ENCODE results near the gene ABT1.

The ABT1 gene

DNA sequence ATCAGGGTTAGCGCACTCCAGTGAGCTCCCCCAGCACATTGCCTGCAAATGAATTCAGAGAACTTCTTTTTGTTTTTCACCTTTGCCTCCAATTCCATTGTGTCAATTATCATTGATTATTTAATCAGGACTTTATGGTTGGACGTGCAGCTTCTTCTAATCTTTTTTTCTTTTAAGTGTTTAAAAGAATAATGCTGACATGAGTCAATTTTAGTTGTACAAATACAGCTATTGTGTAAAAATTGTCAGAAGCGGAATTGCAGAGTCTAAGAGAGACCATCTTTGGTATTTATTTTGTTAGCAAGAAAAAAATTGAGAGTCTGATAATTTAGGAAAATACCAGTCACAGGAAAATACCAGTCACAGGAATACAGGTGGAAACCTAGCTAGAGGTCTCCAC is 5.5 kb downstream of the ABT1 start:
- Histone ChIP-seq H3K36me3 (ENCODE audit: control insufficient read depth, insufficient read depth, low read length) (peaks cover 8% of the 10 kb centered on the region), H3K9me3 (ENCODE audit: control insufficient read depth, low read length) (no peaks in the 10 kb centered on the region)

DNA sequence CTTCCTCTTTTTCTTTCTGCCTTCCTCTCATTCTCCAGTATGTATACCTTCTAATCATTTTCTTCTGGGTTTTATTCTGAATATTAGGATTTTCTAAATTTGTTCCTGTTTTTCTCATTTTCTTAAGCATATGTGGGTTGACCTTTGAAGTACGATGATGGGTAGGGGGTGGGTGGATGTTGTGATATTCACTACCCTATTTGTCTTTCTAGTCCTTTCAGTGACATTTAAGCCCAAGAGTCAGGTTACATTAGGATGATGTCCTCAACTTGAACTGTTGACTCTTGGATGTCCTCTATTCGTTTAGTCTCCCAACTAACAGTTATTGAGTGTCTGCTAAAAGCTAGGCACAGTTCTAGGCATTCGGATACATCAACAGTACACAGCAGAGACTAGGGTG is 7.3 kb downstream of the ABT1 start:
- Histone ChIP-seq H3K4me3 (ENCODE audit: insufficient read depth, low read depth, low read length) (no peak overlapping the region), H3K36me3 (ENCODE audit: control insufficient read depth, insufficient read depth, low read length) (no peaks in the 10 kb centered on the region), H3K9me3 (ENCODE audit: control insufficient read depth, low read length) (no peaks in the 10 kb centered on the region), H3K4me1 (ENCODE audit: control insufficient read depth, insufficient read depth, low read length) (no peaks in the 10 kb centered on the region), H3K27me3 (ENCODE audit: control insufficient read depth, insufficient read depth, low read length, poor library complexity, severe bottlenecking) (peaks cover 1% of the 10 kb centered on the region), H3K27ac (ENCODE audit: insufficient read depth, low read depth, low read length, poor library complexity, severe bottlenecking) (no peak overlapping the region)
- WGBS, 2 experiments: 68 to 69% methylated on average over 1 to 3 of the region's 3 CpGs

More for the DNA sequence above, 5.5 kb downstream of the ABT1 start:
- 92 to 97% methylated on average over 3 of the region's 3 CpGs for WGBS, 2 experiments
- no peaks in the 10 kb centered on the region for H3K27me3 ChIP-seq (ENCODE audit: control insufficient read depth, insufficient read depth, low read length, poor library complexity, severe bottlenecking)
- H3K4me1 ChIP-seq (ENCODE audit: control insufficient read depth, insufficient read depth, low read length): no peaks in the 10 kb centered on the region
- H3K27ac ChIP-seq (ENCODE audit: insufficient read depth, low read depth, low read length, poor library complexity, severe bottlenecking): no peak overlapping the region
- H3K4me3 ChIP-seq (ENCODE audit: insufficient read depth, low read depth, low read length): no peak overlapping the region

DNA sequence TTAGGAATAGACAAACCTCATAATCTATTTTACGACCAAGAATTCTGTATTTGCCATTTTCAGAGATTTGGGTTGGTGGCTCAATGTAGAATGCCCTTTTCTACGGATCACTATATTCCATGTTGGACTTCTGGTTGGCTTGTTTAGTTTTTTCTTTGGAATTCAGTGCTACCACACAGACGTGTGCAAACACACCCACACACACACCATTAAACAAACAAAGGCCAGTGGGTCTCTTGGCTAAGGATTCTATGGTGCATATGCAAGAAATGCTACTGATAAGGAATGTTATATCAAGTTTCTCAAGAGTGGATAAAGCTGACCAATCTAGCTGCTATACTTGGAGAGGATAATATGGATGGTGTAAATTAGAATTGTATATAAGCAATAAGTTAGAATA is 8.0 kb downstream of the ABT1 start:
- Histone ChIP-seq H3K36me3 (ENCODE audit: control insufficient read depth, insufficient read depth, low read length) (no peaks in the 10 kb centered on the region), H3K27me3 (ENCODE audit: control insufficient read depth, insufficient read depth, low read length, poor library complexity, severe bottlenecking) (peaks cover 9% of the 10 kb centered on the region), H3K9me3 (ENCODE audit: control insufficient read depth, low read length) (no peaks in the 10 kb centered on the region), H3K4me3 (ENCODE audit: insufficient read depth, low read depth, low read length) (no peak overlapping the region), H3K4me1 (ENCODE audit: control insufficient read depth, insufficient read depth, low read length) (no peaks in the 10 kb centered on the region), H3K27ac (ENCODE audit: insufficient read depth, low read depth, low read length, poor library complexity, severe bottlenecking) (no peak overlapping the region)
- WGBS, 2 experiments: 71 to 94% methylated on average over 2 to 3 of the region's 3 CpGs

DNA sequence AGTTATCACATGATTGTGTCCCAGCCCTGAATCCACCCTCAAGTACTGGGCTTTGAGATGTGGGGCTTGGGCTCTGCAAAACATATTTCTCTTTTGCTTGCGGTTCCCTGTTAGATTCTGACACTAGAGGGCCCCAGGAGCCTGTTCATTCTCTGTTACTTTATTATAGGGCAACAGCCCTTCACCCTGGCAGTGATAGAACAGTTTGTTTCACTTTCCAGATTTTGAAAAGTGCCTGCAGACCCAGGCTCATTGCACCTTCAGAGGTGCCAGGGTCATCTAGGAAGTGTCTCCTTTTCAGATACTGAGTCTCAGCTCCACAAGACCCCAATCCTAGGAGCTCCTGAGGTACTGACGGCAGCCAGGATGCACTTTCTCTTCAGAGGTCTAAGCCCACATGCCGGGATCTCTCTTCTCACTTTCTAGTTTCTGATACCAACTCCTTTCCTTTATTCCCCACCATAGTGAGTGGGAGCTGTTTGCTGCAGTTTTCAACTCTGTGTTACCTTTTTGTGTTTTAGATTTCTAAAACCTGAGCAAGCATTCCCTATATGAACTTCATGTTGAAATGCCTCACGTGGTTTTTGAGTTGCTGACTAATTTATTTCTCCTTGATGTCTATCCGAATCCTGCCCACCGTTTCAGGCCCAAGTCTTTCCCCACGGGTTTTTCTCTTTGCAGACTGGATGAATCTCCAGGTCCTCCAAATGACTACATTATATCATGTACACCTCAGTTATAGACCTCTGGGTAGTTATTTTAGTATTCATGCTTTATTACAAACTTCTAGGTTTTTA is 10.9 kb downstream of the ABT1 start:
- WGBS, 2 experiments: 51 to 60% methylated on average over 7 of the region's 7 CpGs
- Histone ChIP-seq H3K36me3 (ENCODE audit: control insufficient read depth, insufficient read depth, low read length) (no peaks in the 10 kb centered on the region), H3K27ac (ENCODE audit: insufficient read depth, low read depth, low read length, poor library complexity, severe bottlenecking) (no peak overlapping the region), H3K4me3 (ENCODE audit: insufficient read depth, low read depth, low read length) (no peak overlapping the region), H3K9me3 (ENCODE audit: control insufficient read depth, low read length) (no peaks in the 10 kb centered on the region), H3K4me1 (ENCODE audit: control insufficient read depth, insufficient read depth, low read length) (no peaks in the 10 kb centered on the region), H3K27me3 (ENCODE audit: control insufficient read depth, insufficient read depth, low read length, poor library complexity, severe bottlenecking) (peaks cover 36% of the 10 kb centered on the region)

DNA sequence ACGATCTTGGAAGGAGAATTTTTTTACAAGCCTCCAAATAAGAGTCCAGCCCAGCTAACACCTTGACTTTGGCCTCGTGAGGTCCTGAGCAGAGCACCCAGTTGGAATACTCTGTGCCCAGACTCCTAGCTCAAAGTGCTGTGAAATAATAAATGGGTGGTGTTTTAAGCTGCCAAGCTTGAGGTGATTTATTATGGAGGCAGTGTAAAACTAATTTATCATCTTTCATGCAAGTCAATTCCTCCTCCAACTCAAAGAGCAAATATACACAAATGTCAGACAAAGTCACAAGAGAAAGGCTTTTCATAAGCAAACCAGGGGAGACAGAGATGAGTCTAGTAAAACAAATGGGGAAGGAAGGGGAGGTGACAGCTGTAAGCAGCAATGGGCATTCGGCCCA is 12.7 kb downstream of the ABT1 start:
- Histone ChIP-seq H3K4me3 (ENCODE audit: insufficient read depth, low read depth, low read length) (no peak overlapping the region), H3K9me3 (ENCODE audit: control insufficient read depth, low read length) (no peaks in the 10 kb centered on the region), H3K36me3 (ENCODE audit: control insufficient read depth, insufficient read depth, low read length) (no peaks in the 10 kb centered on the region), H3K27me3 (ENCODE audit: control insufficient read depth, insufficient read depth, low read length, poor library complexity, severe bottlenecking) (peaks cover 55% of the 10 kb centered on the region), H3K27ac (ENCODE audit: insufficient read depth, low read depth, low read length, poor library complexity, severe bottlenecking) (no peak overlapping the region), H3K4me1 (ENCODE audit: control insufficient read depth, insufficient read depth, low read length) (no peaks in the 10 kb centered on the region)
- WGBS, 2 experiments: 86% methylated on average over 3 of the region's 3 CpGs

DNA sequence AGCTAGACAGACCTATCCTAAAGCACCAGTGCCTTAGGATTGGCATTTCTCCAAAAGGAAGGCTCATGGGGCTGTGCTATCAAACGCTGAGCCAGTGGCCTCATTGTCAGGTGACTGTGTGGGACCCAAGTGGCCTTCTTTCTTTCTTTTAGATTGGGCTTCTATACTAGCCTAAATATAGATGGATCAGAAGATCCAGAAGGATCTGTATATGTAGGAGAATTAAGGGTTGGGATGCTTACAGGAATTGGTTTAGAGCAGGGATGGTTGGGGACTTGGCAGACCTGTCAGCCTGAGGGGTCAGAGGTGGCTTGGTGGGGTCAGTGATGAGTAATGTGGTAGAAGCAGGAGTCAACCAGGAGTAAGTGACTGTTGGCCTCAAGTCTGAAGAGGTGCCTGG is 14.8 kb downstream of the ABT1 start:
- H3K4me3 ChIP-seq (ENCODE audit: insufficient read depth, low read depth, low read length): no peak overlapping the region
- peaks cover 5% of the 10 kb centered on the region for H3K4me1 ChIP-seq (ENCODE audit: control insufficient read depth, insufficient read depth, low read length)
- H3K27ac ChIP-seq (ENCODE audit: insufficient read depth, low read depth, low read length, poor library complexity, severe bottlenecking): no peak overlapping the region
- H3K27me3 ChIP-seq (ENCODE audit: control insufficient read depth, insufficient read depth, low read length, poor library complexity, severe bottlenecking): peaks cover 69% of the 10 kb centered on the region
- H3K36me3 ChIP-seq (ENCODE audit: control insufficient read depth, insufficient read depth, low read length): no peaks in the 10 kb centered on the region
- WGBS, 2 experiments: 73 to 76% methylated on average over 1 of the region's 1 CpG
- H3K9me3 ChIP-seq (ENCODE audit: control insufficient read depth, low read length): no peaks in the 10 kb centered on the region

DNA sequence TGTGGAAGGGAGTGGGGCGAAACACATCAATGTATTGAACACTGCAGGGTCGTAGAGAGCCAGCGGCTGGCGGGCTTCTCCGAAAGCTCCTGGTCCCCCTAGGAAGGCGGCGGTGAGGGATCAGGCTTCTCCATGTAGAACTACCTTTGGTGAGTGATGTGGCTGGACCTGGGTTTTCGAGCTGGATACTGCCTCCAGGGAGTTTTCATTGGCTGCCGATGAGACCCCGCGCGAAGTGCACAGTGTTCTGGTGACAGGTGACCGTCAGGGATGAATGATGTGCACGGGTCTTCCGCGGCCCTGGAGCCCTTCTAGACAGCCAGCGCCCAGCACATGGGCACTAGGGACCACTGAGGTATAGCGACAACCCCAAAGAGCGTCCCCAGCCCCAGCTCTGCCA is 16.4 kb downstream of the ABT1 start:
- Histone ChIP-seq H3K4me1 (ENCODE audit: control insufficient read depth, insufficient read depth, low read length) (peaks cover 5% of the 10 kb centered on the region), H3K27me3 (ENCODE audit: control insufficient read depth, insufficient read depth, low read length, poor library complexity, severe bottlenecking) (peaks cover 69% of the 10 kb centered on the region), H3K27ac (ENCODE audit: insufficient read depth, low read depth, low read length, poor library complexity, severe bottlenecking) (no peak overlapping the region), H3K36me3 (ENCODE audit: control insufficient read depth, insufficient read depth, low read length) (no peaks in the 10 kb centered on the region), H3K9me3 (ENCODE audit: control insufficient read depth, low read length) (no peaks in the 10 kb centered on the region), H3K4me3 (ENCODE audit: insufficient read depth, low read depth, low read length) (no peak overlapping the region)
- WGBS, 2 experiments: 44 to 45% methylated on average over 19 of the region's 19 CpGs

DNA sequence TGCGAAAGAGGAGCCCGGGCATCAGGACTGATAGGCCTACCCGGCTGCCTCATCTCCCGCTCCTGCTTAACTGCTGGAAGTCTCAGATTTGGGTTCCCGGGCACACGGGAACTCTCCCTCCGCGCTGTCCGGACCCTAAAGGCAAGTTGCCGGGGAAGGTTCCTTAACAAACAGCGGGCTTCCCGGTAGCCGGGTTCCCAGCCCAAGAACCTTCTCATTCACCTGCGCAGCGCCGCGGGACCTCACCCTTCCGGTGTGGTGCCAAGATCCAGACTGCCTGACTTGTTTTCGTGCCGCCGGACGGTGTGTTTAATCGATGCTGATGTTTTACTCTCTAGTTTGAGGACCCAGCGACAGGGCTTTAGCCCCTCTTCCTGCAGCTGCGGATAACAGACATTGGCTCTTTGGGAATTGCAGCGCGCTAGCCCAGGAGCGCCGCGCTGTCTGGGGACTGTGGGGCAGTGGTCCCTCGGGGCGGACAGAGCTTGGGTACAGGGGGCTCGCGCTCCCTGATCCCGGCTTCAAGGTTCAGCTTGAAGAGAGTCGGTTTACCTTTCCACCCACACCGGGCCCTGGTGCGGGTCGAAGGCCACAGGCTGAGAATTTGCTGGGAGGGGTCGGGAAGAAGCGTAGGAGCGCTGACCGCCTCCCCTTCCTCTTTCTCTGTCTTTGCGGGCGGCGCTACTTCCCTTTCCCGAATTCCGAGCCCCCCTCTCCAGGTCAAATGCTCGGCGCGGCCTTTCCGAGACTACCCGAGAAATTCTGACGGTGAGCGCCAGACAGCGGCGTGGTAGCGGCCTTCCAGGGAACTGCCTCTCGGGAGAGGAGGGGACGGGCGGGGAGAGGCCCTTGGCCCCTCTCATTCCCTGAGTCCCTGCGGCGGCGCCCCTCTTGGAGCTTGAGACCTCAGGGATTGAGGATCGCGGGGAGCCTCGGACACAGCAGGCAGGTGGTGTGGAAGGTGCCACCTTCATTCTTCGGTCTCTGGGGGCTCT is 17.2 kb downstream of the ABT1 start:
- H3K27me3 ChIP-seq (ENCODE audit: control insufficient read depth, insufficient read depth, low read length, poor library complexity, severe bottlenecking): peaks cover 68% of the 10 kb centered on the region
- peak overlapping the region; percentile 48 for H3K4me3 ChIP-seq (ENCODE audit: insufficient read depth, low read depth, low read length)
- 1% methylated on average over 68 of the region's 68 CpGs for WGBS, 2 experiments
- no peak overlapping the region for H3K27ac ChIP-seq (ENCODE audit: insufficient read depth, low read depth, low read length, poor library complexity, severe bottlenecking)
- no peaks in the 10 kb centered on the region for H3K36me3 ChIP-seq (ENCODE audit: control insufficient read depth, insufficient read depth, low read length)
- H3K9me3 ChIP-seq (ENCODE audit: control insufficient read depth, low read length): no peaks in the 10 kb centered on the region
- peaks cover 5% of the 10 kb centered on the region for H3K4me1 ChIP-seq (ENCODE audit: control insufficient read depth, insufficient read depth, low read length)

DNA sequence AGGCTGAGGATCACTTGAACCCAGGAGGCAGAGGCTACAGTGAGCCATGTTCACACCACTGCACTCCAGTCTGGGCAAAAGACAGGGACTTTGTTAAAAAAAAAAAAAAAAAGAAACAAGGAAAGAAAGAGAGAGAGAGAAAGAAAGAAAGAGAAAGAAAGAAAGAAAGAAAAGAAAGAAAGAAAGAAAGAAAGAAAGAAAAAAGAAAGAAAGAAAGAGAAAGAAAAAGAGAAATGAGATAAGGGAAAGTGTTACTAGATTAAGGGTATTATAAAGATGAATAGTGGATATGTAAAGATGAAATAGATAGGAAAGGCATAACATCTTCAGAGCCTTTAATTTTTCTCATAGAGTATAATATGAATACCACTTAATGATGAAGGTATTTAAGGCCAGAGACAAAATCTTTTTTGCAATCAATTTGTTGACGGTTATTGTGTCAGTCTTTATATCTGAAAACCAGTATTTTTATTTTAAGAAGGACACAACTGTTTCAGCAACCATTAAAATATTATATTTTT is 26.6 kb downstream of the ABT1 start:
- Histone ChIP-seq H3K4me3 (ENCODE audit: insufficient read depth, low read depth, low read length) (no peak overlapping the region), H3K4me1 (ENCODE audit: control insufficient read depth, insufficient read depth, low read length) (no peaks in the 10 kb centered on the region), H3K9me3 (ENCODE audit: control insufficient read depth, low read length) (peaks cover 2% of the 10 kb centered on the region), H3K27ac (ENCODE audit: insufficient read depth, low read depth, low read length, poor library complexity, severe bottlenecking) (no peak overlapping the region), H3K36me3 (ENCODE audit: control insufficient read depth, insufficient read depth, low read length) (no peaks in the 10 kb centered on the region), H3K27me3 (ENCODE audit: control insufficient read depth, insufficient read depth, low read length, poor library complexity, severe bottlenecking) (no peaks in the 10 kb centered on the region)
- no CpG with 5 or more reads among the region's 1 CpG for WGBS, 2 experiments

DNA sequence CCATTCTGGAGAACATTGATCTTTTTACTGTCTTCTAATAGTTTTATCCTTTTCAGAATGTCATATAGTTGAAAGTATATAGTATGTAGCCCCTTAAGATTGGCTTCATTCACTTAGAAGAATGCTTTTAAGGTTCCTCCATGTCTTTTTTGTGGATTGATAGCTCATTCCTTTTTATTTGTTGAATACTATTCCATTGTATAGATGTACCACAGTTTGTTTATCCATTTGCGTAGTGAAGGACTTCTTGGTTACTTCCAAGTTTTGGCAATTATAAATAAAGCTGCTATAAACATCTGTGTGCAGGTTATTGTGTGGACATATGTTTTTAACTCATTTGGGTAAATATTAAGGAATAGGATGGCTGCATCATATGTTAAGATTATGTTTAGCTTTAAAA is 27.8 kb downstream of the ABT1 start:
- H3K4me1 ChIP-seq (ENCODE audit: control insufficient read depth, insufficient read depth, low read length): no peaks in the 10 kb centered on the region
- H3K9me3 ChIP-seq (ENCODE audit: control insufficient read depth, low read length): peaks cover 2% of the 10 kb centered on the region
- WGBS, 2 experiments: 95 to 100% methylated on average over 1 of the region's 1 CpG

More for the DNA sequence above, 27.8 kb downstream of the ABT1 start:
- no peaks in the 10 kb centered on the region for H3K27me3 ChIP-seq (ENCODE audit: control insufficient read depth, insufficient read depth, low read length, poor library complexity, severe bottlenecking)
- H3K27ac ChIP-seq (ENCODE audit: insufficient read depth, low read depth, low read length, poor library complexity, severe bottlenecking): no peak overlapping the region
- no peaks in the 10 kb centered on the region for H3K36me3 ChIP-seq (ENCODE audit: control insufficient read depth, insufficient read depth, low read length)
- no peak overlapping the region for H3K4me3 ChIP-seq (ENCODE audit: insufficient read depth, low read depth, low read length)
